Endothelial cell of umbilical vein (primary cell): ENCODE data around the gene OR10A2. TPM values are rescaled to one million over a fixed set of nuclear protein-coding genes. Genes with fewer than 3 reads are reported as not detected.

Experiments
- BruUV-seq: library from RNA; stranded (reverse); fragments of 400-500 nt; replicated peaks from 2 replicates; lab custom pipeline; 2021; lab: Mats Ljungman, UMichigan
- CTCF ChIA-PET: fragments of 300-600, 350-600 bp; sonication (Branson Sonifier 250); formaldehyde crosslinking; loops from one replicate; lab custom pipeline; 2021; ENCODE audit warnings: antibody characterized with exemption, inconsistent platforms; lab: Charles Lee
- POLR2A ChIA-PET: fragments of 300-600, 350-600 bp; sonication (Branson Sonifier 250); formaldehyde crosslinking; loops from one replicate; lab custom pipeline; 2021; ENCODE audit warnings: antibody characterized with exemption, inconsistent platforms; lab: Charles Lee
- DNase-seq: peaks from one replicate; pipeline ENCODE4 v3.0.0-alpha.2; 2011; ENCODE audit warnings: low read depth, low spot score
- FAIRE-seq: peaks from 2 replicates; lab custom pipeline; 2011; peaks lifted over from hg19 to GRCh38; lab: Jason Lieb, UNC
- H2AFZ ChIP-seq: 2 replicates; pipeline ENCODE4 v1.6.0; 2012; ENCODE audit warnings: low read depth, low read length, control low read depth, inconsistent platforms
- H3K27ac ChIP-seq: 2 replicates; pipeline ENCODE4 v1.5.1; 2011; ENCODE audit warnings: low read depth, mild to moderate bottlenecking, control low read depth, low read length, moderate library complexity; ENCODE audit not compliant: insufficient read depth
- H3K27me3 ChIP-seq, 2 experiments: 2 replicates each; pipeline versions ENCODE4 v1.6.0 to v1.6.1; 2011; ENCODE audit warnings: low read length in 2 of 2, mixed read lengths in 1 of 2; ENCODE audit not compliant: control insufficient read depth in 2 of 2, insufficient read depth in 2 of 2
- H3K36me3 ChIP-seq, 2 experiments: 2 replicates in 1 of 2; 3 replicates in 1 of 2; pipeline ENCODE4 v1.5.1; 2011; ENCODE audit warnings: low read length in 2 of 2, mild to moderate bottlenecking in 1 of 2, moderate library complexity in 1 of 2; ENCODE audit not compliant: control insufficient read depth in 2 of 2, insufficient read depth in 2 of 2; ENCODE audit errors: extremely low read depth in 1 of 2
- H3K4me1 ChIP-seq: 3 replicates; pipeline ENCODE4 v1.5.1; 2011; ENCODE audit warnings: mild to moderate bottlenecking, low read length; ENCODE audit not compliant: control insufficient read depth, insufficient read depth; ENCODE audit errors: extremely low read depth
- H3K4me2 ChIP-seq: 2 replicates; pipeline ENCODE4 v1.6.1; 2011; ENCODE audit warnings: low read length, control low read depth, mixed read lengths; ENCODE audit not compliant: insufficient read depth
- H3K4me3 ChIP-seq, 3 experiments: fragments of 200-600 bp in 1 of 3; sonication (generic), shearing (Covaris generic) in 1 of 3; replicated peaks in 1 of 3; 2 replicates each; pipeline ENCODE4 v1.5.1; 2011 to 2016; ENCODE audit warnings: control low read depth in 3 of 3, low read length in 3 of 3, mild to moderate bottlenecking in 2 of 3, inconsistent platforms in 1 of 3, low read depth in 1 of 3, moderate library complexity in 1 of 3; ENCODE audit not compliant: insufficient read depth in 1 of 3
- H3K79me2 ChIP-seq: 2 replicates; pipeline ENCODE4 v1.6.0; 2012; ENCODE audit warnings: low read length, inconsistent platforms; ENCODE audit not compliant: control insufficient read depth, insufficient read depth
- H3K9ac ChIP-seq: replicated peaks from 2 replicates; pipeline ENCODE3; 2011; ENCODE audit warnings: low read length, control low read depth; ENCODE audit not compliant: insufficient read depth; ENCODE audit errors: extremely low read depth
- H3K9me1 ChIP-seq: replicated peaks from 3 replicates; pipeline ENCODE4 v1.6.0; 2011; ENCODE audit warnings: mild to moderate bottlenecking, low read length; ENCODE audit not compliant: control insufficient read depth, insufficient read depth; ENCODE audit errors: extremely low read depth
- H3K9me3 ChIP-seq: replicated peaks from 2 replicates; pipeline ENCODE4 v1.5.1; 2012; ENCODE audit warnings: low read length, inconsistent platforms; ENCODE audit not compliant: control insufficient read depth, insufficient read depth
- H4K20me1 ChIP-seq: replicated peaks from 2 replicates; pipeline ENCODE3; 2011; ENCODE audit warnings: mild to moderate bottlenecking, low read length; ENCODE audit not compliant: control insufficient read depth, insufficient read depth; ENCODE audit errors: extremely low read depth
- CTCF ChIP-seq, 2 donors: IDR thresholded peaks; 1 replicate in 1 of 2; 2 replicates in 1 of 2; pipeline ENCODE4 v1.5.1; 2011; ENCODE audit warnings: low read length in 2 of 2, mild to moderate bottlenecking in 2 of 2, moderate library complexity in 2 of 2, control low read depth in 1 of 2, inconsistent platforms in 1 of 2, low read depth in 1 of 2; ENCODE audit not compliant: insufficient read depth in 1 of 2; ENCODE audit errors: extremely low read depth in 1 of 2
- EZH2 ChIP-seq: IDR thresholded peaks from 2 replicates; pipeline ENCODE4 v1.6.1; 2012; ENCODE audit warnings: borderline replicate concordance, low read depth, mild to moderate bottlenecking, moderate library complexity, low read length, inconsistent platforms; ENCODE audit not compliant: severe bottlenecking
- FOS ChIP-seq: IDR thresholded peaks from 2 replicates; pipeline ENCODE4 v1.6.1; 2011; ENCODE audit warnings: mild to moderate bottlenecking, low read length, moderate library complexity, borderline replicate concordance; ENCODE audit not compliant: insufficient read depth
- GATA2 ChIP-seq: IDR thresholded peaks from 2 replicates; pipeline ENCODE4 v1.7.0; 2011; ENCODE audit warnings: low read depth, mild to moderate bottlenecking, moderate library complexity, mixed read lengths, low read length; ENCODE audit not compliant: insufficient read length, insufficient read depth
- JUN ChIP-seq: IDR thresholded peaks from 2 replicates; pipeline ENCODE4 v1.6.1; 2011; ENCODE audit warnings: borderline replicate concordance, low read depth; ENCODE audit not compliant: insufficient read length, insufficient read depth
- MAX ChIP-seq: IDR thresholded peaks from 2 replicates; pipeline ENCODE4 v1.6.1; 2011; ENCODE audit not compliant: insufficient read depth, insufficient read length
- MYC ChIP-seq: IDR thresholded peaks from one replicate; pipeline ENCODE4 v1.6.1; 2011; ENCODE audit warnings: mild to moderate bottlenecking, low read depth, low read length
- POLR2A ChIP-seq: IDR thresholded peaks from 2 replicates; pipeline ENCODE4 v1.6.1; 2012; ENCODE audit warnings: low read depth, mild to moderate bottlenecking, control low read depth, low read length
- POLR2AphosphoS5 ChIP-seq: IDR thresholded peaks from 2 replicates; pipeline ENCODE4 v1.6.1; 2012; ENCODE audit warnings: low read depth, mild to moderate bottlenecking, control low read depth, low read length, moderate library complexity; ENCODE audit not compliant: insufficient read depth
- dilution Hi-C: fragments of 300-500 bp; cut with MboI; formaldehyde crosslinking; loops from one replicate; pipeline ENCODE4 v1.15.0; 2019; ENCODE audit warnings: low sequenced_read_pairs; ENCODE audit not compliant: extremely low pct_ligation_motif_present
- intact Hi-C: fragments of 100-400 bp; cut with micrococcal nuclease; formaldehyde crosslinking; loops from one replicate; pipeline ENCODE4 v1.10.0; 2022
- polyA plus RNA-seq, 4 experiments: library from polyadenylated mRNA; depleted of rRNA in 3 of 4; stranded (reverse) in 3 of 4; unstranded in 1 of 4; fragments of >200 nt; gene quantifications; 2 replicates each; pipeline versions ENCODE4 v1.2.1 to v1.2.3, GENCODE V29; 2011 to 2012; ENCODE audit warnings: missing spikeins in 1 of 4
- total RNA-seq: library from RNA; stranded (reverse); gene quantifications from 2 replicates; pipeline ENCODE4 v1.2.3, GENCODE V29; 2021

Gene OR10A2
- total and polyA plus RNA-seq, 2 donors (not counting 3 experiments of a cell fraction or from before 2014, with no cell fraction given) = not detected

GRCh38 chr11:6920702-6921101 is 57.8 kb downstream of the OR10A2 start, which contains the start of gene OR2D3:
OR2D3 (plus strand) TSS chr11:6921002; CDS start chr11:6921002, 0 bp downstream.
- H3K79me2 ChIP-seq = no peaks in the 10 kb centered on the region
- no peaks in the 10 kb centered on the region for H3K9me3 ChIP-seq
- no TSS peak for BruUV-seq
- no peak within 1 kb of the TSS for H3K4me2 ChIP-seq
- no peak within 1 kb of the TSS for H3K4me3 ChIP-seq
- FAIRE-seq = no peak
- H3K36me3 ChIP-seq = no peaks in the 10 kb centered on the region
- H4K20me1 ChIP-seq = no peaks in the 10 kb centered on the region
- TF ChIP-seq POLR2A (no peak), POLR2AphosphoS5 (no peak), MYC (no peak), GATA2 (no peak), CTCF (IDR thresholded peaks at IDR 0.05; ENCODE audit: extremely low read depth in 1 of 2, insufficient read depth in 1 of 2, low read depth in 1 of 2, low read length in 2 of 2) (no peak), MAX (no peak), JUN (no peak), FOS (no peak), EZH2 (no peak)
- intact Hi-C loops (no loop called here), dilution Hi-C loops (no loop called here)
- H3K27me3 ChIP-seq = no peaks in the 10 kb centered on the region
- no peak for DNase-seq
- POLR2A ChIA-PET = no interaction called here
- H3K9ac ChIP-seq = no peak within 1 kb of the TSS
- H3K27ac ChIP-seq = no peak within 1 kb of the TSS
- CTCF ChIA-PET = no interaction called here
- H3K9me1 ChIP-seq = no peaks in the 10 kb centered on the region
- H2AFZ ChIP-seq = no peak within 1 kb of the TSS
- peaks cover 2% of the 10 kb centered on the region for H3K4me1 ChIP-seq

Other genes with a start within 250 kb of the OR10A2 start
- 101 and 124 TPM in 2 replicates for gene TPP1, start 243.6 kb upstream of the OR10A2 start, total RNA-seq
- 219 and 224 TPM in 2 replicates for gene TPP1, start 243.6 kb upstream of the OR10A2 start, polyA plus RNA-seq
- 73.0 and 73.1 TPM in 2 replicates for gene DCHS1, start 207.2 kb upstream of the OR10A2 start, total RNA-seq
- gene DCHS1, start 207.2 kb upstream of the OR10A2 start, polyA plus RNA-seq = 56.2 and 64.2 TPM in 2 replicates
- gene MRPL17, start 179.7 kb upstream of the OR10A2 start, total RNA-seq = 86.8 and 87.2 TPM in 2 replicates
- 61.7 and 67.6 TPM in 2 replicates for gene MRPL17, start 179.7 kb upstream of the OR10A2 start, polyA plus RNA-seq
- 0.33 and 0.46 TPM in 2 replicates for gene OR2AG2, start 91.1 kb upstream of the OR10A2 start, total RNA-seq
- 0.13 and 0.18 TPM in 2 replicates for gene OR2AG2, start 91.1 kb upstream of the OR10A2 start, polyA plus RNA-seq
- not detected in 2 replicates for gene OR2AG1, start 80.0 kb upstream of the OR10A2 start, total RNA-seq
- not detected in 2 replicates for gene OR2AG1, start 80.0 kb upstream of the OR10A2 start, polyA plus RNA-seq
- 0.27 and 0.46 TPM in 2 replicates for gene OR6A2, start 63.4 kb upstream of the OR10A2 start, total RNA-seq
- 0.06 and 0.21 TPM in 2 replicates for gene OR6A2, start 63.4 kb upstream of the OR10A2 start, polyA plus RNA-seq
- not detected in 2 replicates for gene OR10A5, start 17.4 kb upstream of the OR10A2 start, total RNA-seq
- not detected in 2 replicates for gene OR10A5, start 17.4 kb upstream of the OR10A2 start, polyA plus RNA-seq
- not detected in 2 replicates for gene OR10A4, start 13.6 kb downstream of the OR10A2 start, total RNA-seq
- gene OR10A4, start 13.6 kb downstream of the OR10A2 start, polyA plus RNA-seq = not detected in 2 replicates
- gene OR2D2, start 29.4 kb downstream of the OR10A2 start, total RNA-seq = 0.31 and 1.2 TPM in 2 replicates
- gene OR2D2, start 29.4 kb downstream of the OR10A2 start, polyA plus RNA-seq = 0.08 and 0.18 TPM in 2 replicates
- not detected in 2 replicates for gene OR2D3, start 57.9 kb downstream of the OR10A2 start, total RNA-seq
- not detected in 2 replicates for gene OR2D3, start 57.9 kb downstream of the OR10A2 start, polyA plus RNA-seq
- gene ZNF215, start 63.4 kb downstream of the OR10A2 start, total RNA-seq = 2.9 and 6.0 TPM in 2 replicates
- 0.86 and 1.2 TPM in 2 replicates for gene ZNF215, start 63.4 kb downstream of the OR10A2 start, polyA plus RNA-seq
- gene ZNF214, start 157.3 kb downstream of the OR10A2 start, total RNA-seq = 1.7 and 2.5 TPM in 2 replicates
- 0.45 and 0.94 TPM in 2 replicates for gene ZNF214, start 157.3 kb downstream of the OR10A2 start, polyA plus RNA-seq
- 0.24 and 0.35 TPM in 2 replicates for gene NLRP14, start 157.4 kb downstream of the OR10A2 start, total RNA-seq
- gene NLRP14, start 157.4 kb downstream of the OR10A2 start, polyA plus RNA-seq = 0.21 and 0.26 TPM in 2 replicates
- gene RBMXL2, start 225.9 kb downstream of the OR10A2 start, total RNA-seq = 0.51 TPM in 1 of 2 replicates, not detected in the other
- gene RBMXL2, start 225.9 kb downstream of the OR10A2 start, polyA plus RNA-seq = 0.24 and 0.25 TPM in 2 replicates